Smooth muscle cell (in vitro differentiated cells): ENCODE measurements around the gene SALL4. TPM values are rescaled to one million over a fixed set of nuclear protein-coding genes. Genes with fewer than 3 reads are reported as not detected.

Experiments
- DNase-seq: peaks from one replicate; lab custom pipeline; 2025; ENCODE audit not compliant: unreplicated experiment; lab: John Stamatoyannopoulos, UW
- H2AFZ ChIP-seq: fragments of 200-600 bp; sonication (generic); 2 replicates; pipeline ENCODE4 v1.6.0; 2016; ENCODE audit warnings: antibody characterized with exemption, low read depth, mild to moderate bottlenecking
- H3F3A ChIP-seq: fragments of 200-600 bp; sonication (generic); 2 replicates; pipeline ENCODE4 v1.6.0; 2017; ENCODE audit warnings: antibody characterized with exemption, low read depth
- H3K27ac ChIP-seq: fragments of 200-600 bp; sonication (generic); 2 replicates; pipeline ENCODE4 v1.5.1; 2016; ENCODE audit warnings: low read depth, mild to moderate bottlenecking
- H3K27me3 ChIP-seq: fragments of 200-600 bp; sonication (generic); 2 replicates; pipeline ENCODE4 v1.6.1; 2016; ENCODE audit warnings: low read depth, mild to moderate bottlenecking
- H3K36me3 ChIP-seq: fragments of 200-600 bp; sonication (generic); 2 replicates; pipeline ENCODE4 v1.5.1; 2016; ENCODE audit warnings: low read depth
- H3K4me1 ChIP-seq: fragments of 200-600 bp; sonication (generic); 2 replicates; pipeline ENCODE4 v1.5.1; 2016; ENCODE audit warnings: low read depth
- H3K4me2 ChIP-seq: fragments of 200-600 bp; sonication (generic); 2 replicates; pipeline ENCODE4 v1.6.0; 2016; ENCODE audit warnings: mild to moderate bottlenecking
- H3K4me3 ChIP-seq: fragments of 200-600 bp; sonication (generic); 2 replicates; pipeline ENCODE4 v1.5.1; 2016; ENCODE audit warnings: mild to moderate bottlenecking
- H3K79me2 ChIP-seq: fragments of 200-600 bp; sonication (generic); 2 replicates; pipeline ENCODE4 v1.6.0; 2016; ENCODE audit warnings: low read depth, mild to moderate bottlenecking
- H3K9ac ChIP-seq: fragments of 200-600 bp; sonication (generic); 2 replicates; pipeline ENCODE4 v1.6.0; 2016; ENCODE audit warnings: low read depth
- H3K9me3 ChIP-seq: fragments of 200-600 bp; sonication (generic); replicated peaks from 2 replicates; pipeline ENCODE4 v1.5.1; 2016; ENCODE audit warnings: low read depth
- H4K20me1 ChIP-seq: fragments of 200-600 bp; sonication (generic); 2 replicates; pipeline ENCODE4 v1.6.0; 2016; ENCODE audit warnings: low read depth
- CTCF ChIP-seq: fragments of 200-600 bp; sonication (generic); IDR thresholded peaks from 2 replicates; pipeline ENCODE4 v1.5.1; 2017; ENCODE audit warnings: borderline replicate concordance, mild to moderate bottlenecking, antibody characterized with exemption; ENCODE audit not compliant: insufficient read depth, poor library complexity, severe bottlenecking
- WGBS: methylation state at CpG from one replicate; pipeline ENCODE4 v1.1.7; 2016; ENCODE audit warnings: low lambda C conversion rate; 5-methylcytosine and 5-hydroxymethylcytosine counted together
- polyA plus RNA-seq: library from polyadenylated mRNA; unstranded; fragments of >200 nt; fragmentation: Nextera tagmentation; extraction: Ambion mirVana; gene quantifications from 2 replicates; pipeline ENCODE4 v1.2.1, GENCODE V29; 2016
- total RNA-seq: library from RNA; depleted of rRNA; stranded (reverse); fragments of >200 nt; gene quantifications from 2 replicates; pipeline ENCODE4 v1.2.3, GENCODE V29; 2014

SALL4 gene
- total and polyA plus RNA-seq, 2 experiments from 2014 or later, result 14.2 to 17.6 TPM

DNA sequence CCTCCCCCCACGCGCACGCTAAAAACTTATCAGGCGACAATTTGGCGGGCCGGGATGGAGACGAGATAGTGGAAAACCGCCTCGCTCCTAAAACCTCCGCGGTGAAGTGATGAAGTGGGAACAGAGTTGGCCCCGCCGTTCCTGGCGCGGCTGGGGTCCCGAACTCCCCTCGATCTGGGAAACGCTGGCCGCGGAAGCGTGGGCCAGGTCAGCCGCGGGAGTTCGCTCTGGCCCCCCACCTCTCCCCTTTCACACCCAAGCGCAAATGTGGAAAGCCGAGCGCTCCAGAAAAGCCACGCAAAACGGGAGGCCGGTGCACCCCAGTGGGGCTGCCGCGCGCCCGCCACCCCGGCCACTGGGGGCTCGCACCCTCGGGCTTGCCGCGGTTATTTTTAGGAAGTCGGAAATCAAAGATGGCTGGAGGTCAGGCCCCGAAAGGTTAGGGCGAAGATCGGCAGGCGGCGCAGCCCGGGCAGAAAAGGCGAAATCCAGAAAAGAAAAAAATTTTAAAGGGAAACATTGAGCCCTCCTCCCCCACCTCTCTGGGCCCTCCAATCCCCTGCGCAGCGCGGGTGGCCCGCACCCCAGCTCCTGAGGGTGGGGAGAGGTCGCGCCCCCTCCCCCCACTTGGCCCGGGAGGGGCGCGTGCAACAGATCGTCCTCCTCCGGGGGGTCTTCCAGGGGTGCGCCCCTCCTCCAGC is 1.0 kb downstream of the SALL4 start:
- no peaks in the 10 kb centered on the region for H3K9me3 ChIP-seq
- H3K4me3 ChIP-seq, result peak overlapping the region; percentile 90
- DNase-seq, result no peak
- TF ChIP-seq CTCF, result no peak
- peaks cover 49% of the 10 kb centered on the region for H3K79me2 ChIP-seq
- peak overlapping the region; percentile 89 for H3K4me2 ChIP-seq
- peaks cover 28% of the 10 kb centered on the region for H3F3A ChIP-seq
- under 1% methylated on average over 56 of the region's 59 CpGs for WGBS
- peak overlapping the region; percentile 76 for H3K9ac ChIP-seq
- H3K27ac ChIP-seq, result peak overlapping the region; percentile 69
- no peaks in the 10 kb centered on the region for H3K27me3 ChIP-seq
- no peaks in the 10 kb centered on the region for H3K36me3 ChIP-seq
- peaks cover 25% of the 10 kb centered on the region for H4K20me1 ChIP-seq
- H3K4me1 ChIP-seq, result peaks cover 53% of the 10 kb centered on the region
- peak overlapping the region; percentile 96 for H2AFZ ChIP-seq

GRCh38 chr20:51800872-51801121 is 1.5 kb downstream of the SALL4 start:
- H4K20me1 ChIP-seq, result peaks cover 28% of the 10 kb centered on the region
- H3K27ac ChIP-seq, result peak overlapping the region; percentile 69
- H3F3A ChIP-seq, result peaks cover 28% of the 10 kb centered on the region
- no peaks in the 10 kb centered on the region for H3K36me3 ChIP-seq
- peaks cover 53% of the 10 kb centered on the region for H3K79me2 ChIP-seq
- H2AFZ ChIP-seq, result peak overlapping the region; percentile 96
- peaks cover 57% of the 10 kb centered on the region for H3K4me1 ChIP-seq
- WGBS, result under 1% methylated on average over 18 of the region's 18 CpGs
- peak overlapping the region; percentile 90 for H3K4me3 ChIP-seq
- TF ChIP-seq CTCF, result no peak
- H3K9ac ChIP-seq, result peak overlapping the region; percentile 76
- peak overlapping the region; percentile 89 for H3K4me2 ChIP-seq
- DNase-seq, result no peak
- no peaks in the 10 kb centered on the region for H3K27me3 ChIP-seq
- no peaks in the 10 kb centered on the region for H3K9me3 ChIP-seq

GRCh38 chr20:51800060-51800871 is 2.1 kb downstream of the SALL4 start:
- Histone ChIP-seq H3K36me3 (no peaks in the 10 kb centered on the region), H3K4me1 (peaks cover 59% of the 10 kb centered on the region), H3K79me2 (peaks cover 58% of the 10 kb centered on the region), H4K20me1 (peaks cover 34% of the 10 kb centered on the region), H3F3A (peaks cover 28% of the 10 kb centered on the region), H3K4me3 (peak overlapping the region; percentile 90), H2AFZ (peak overlapping the region; percentile 96), H3K4me2 (peak overlapping the region; percentile 89), H3K27me3 (no peaks in the 10 kb centered on the region), H3K9me3 (no peaks in the 10 kb centered on the region), H3K9ac (peak overlapping the region; percentile 76), H3K27ac (peak overlapping the region; percentile 69)
- TF ChIP-seq CTCF, result peak; percentile 96
- peak; percentile 44 for DNase-seq
- WGBS, result 1% methylated on average over 44 of the region's 44 CpGs
